ENCODE data around the gene FBXO15.

The FBXO15 gene

GRCh38 chr18:74110149-74110548 is 37.5 kb downstream of the FBXO15 start:
- no peak for DNase-seq

- DNase-seq: no peak
These were observed 39.2 kb downstream of the FBXO15 start for GRCh38 chr18:74108460-74108859.

- DNase-seq: no peak
These were observed 49.8 kb downstream of the FBXO15 start for GRCh38 chr18:74097803-74098202.

GRCh38 chr18:74092922-74093321 is 54.7 kb downstream of the FBXO15 start:
- no peak for DNase-seq

- no peak for DNase-seq
These were observed 63.3 kb downstream of the FBXO15 start for GRCh38 chr18:74084184-74084855.

GRCh38 chr18:74083557-74083952 is 64.1 kb downstream of the FBXO15 start:
- no peak for DNase-seq

DNA sequence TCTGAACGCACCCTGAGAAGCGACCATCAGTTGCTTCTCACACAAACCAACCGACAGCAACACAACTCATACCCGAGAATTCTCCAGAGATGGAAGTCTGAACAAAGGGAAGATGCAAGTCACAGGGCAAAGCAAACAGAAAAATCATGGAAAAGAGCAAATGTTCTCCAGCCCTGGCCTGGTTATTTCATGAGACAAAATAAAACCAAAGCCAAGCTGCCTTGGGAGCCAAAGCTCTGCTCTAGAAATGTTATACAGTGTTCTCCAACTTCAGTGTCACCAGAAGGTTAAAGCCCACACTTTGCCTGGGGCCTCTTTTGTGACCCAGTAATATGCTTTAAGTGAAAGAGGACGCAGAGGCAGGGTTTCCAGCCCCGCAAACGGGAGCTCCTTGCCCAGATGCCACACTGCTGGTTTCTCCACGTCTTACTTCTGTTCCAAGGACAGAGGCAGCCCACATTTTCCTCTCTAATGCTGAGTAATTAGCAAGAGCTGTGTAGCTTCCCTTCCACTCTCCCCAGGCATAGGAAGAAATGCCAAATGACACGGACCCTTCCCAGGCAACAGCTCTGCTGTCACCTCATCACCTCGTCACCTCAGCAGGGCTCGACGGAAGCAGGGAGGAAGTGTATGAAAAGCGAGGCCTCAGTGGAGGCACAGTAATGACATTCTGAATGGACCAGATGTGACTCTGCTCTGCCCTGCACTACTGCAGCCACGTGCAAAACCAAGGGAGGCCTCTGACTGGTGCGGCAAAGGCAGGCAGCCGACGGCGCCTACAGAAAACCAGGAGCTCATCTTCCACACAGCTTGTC is 64.7 kb downstream of the FBXO15 start:
- DNase-seq: peak; percentile 8

- peak; percentile 51 for DNase-seq
These were observed 65.5 kb downstream of the FBXO15 start for GRCh38 chr18:74081966-74082741.

DNA sequence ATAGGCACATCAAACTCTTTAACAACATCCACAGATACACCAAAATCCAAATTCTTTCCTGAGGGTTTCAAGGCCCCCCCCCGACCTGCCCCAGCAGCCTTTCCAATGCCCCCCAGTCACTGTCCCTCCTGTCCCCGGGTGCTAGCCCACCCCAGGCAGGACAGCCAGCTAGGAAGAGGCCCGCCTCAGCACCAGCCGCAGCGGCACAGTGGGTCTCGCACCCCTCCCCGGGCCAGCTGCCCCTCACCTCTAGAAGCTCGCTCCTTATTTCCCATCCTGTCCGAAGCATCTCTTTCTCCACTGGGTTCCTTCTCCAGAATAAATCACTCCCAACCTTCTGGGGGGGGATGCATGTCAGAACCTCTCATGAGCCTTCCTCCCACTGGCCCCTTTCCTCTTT is 69.4 kb downstream of the FBXO15 start:
- no peak for DNase-seq

DNA sequence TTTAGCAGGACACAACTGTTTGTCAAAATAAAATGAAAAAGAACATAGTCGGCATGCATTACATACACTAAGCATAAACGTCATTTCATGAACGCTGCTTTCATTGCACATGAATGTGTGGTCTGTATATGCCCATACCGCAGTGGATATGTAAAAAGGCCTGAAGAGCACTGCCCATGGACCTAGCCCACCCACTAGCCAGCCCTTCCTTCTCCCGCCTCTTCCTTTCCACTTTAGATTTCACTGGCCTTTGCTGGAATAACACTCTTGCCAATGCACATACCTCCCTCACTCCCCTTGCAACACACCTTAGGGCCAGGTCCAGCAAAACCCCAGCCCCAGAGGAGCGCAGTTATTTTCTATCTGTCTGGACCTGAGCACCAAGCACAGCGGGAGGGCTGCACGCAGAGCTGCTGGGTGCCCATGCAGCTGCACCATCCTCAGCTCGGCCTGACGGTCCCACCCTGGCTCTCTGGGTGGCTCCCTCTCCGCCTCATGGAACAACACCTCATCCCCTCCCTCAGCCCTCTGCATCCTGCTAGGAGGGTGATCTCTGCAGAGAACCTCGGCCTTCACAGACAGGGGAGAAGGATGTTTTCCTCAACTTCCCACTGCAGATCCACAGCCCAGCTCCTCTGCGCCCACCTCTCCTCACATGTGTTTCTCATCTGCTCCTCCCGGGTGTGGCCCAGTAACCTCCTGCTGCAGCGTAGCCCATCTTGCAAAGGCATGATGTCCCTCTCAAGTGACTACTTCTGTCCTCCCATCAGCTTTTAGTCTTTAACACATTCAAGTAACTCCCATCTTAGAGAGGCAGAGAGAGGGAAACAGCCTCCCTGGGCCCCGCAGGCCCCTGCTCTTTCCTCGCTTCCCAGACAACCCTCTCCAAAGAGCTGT is 72.7 kb downstream of the FBXO15 start:
- no peak for DNase-seq

DNA sequence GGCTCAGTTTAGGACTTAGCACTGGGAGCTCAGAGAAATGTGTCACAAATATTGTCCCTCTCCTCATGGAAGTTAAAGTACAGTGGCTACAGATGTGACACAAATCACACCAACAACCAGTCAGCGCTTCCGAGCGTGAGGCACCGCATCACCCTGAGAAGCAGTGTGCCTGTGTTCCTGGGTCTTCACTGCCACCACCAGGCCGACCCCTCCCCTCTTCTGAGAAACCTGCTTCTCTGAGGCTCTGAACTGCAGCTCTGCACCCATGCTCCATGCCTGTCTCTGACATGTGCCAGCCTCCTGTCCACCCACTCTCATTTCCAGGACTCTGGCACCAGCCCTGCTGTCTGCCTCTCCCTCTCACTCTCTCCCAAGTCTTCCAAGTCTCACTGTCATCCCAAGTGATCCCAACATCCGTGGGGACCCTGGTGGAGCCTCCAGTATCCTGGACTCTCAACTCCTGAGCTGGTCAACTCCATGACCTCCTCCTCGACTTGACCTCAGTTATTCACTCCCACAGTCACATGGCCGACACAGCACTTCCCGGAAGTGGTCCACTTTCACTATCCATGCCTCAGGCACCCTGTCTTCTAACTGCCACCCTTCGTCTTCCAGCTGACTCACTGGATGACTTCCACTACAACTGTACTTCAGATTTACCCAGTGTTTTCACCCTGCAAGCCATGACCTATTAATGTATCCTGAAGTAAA is 73.5 kb downstream of the FBXO15 start:
- DNase-seq: no peak

- DNase-seq: no peak
These were observed 78.2 kb downstream of the FBXO15 start for GRCh38 chr18:74069178-74070050.

GRCh38 chr18:74068296-74068695 is 79.3 kb downstream of the FBXO15 start:
- no peak for DNase-seq

DNA sequence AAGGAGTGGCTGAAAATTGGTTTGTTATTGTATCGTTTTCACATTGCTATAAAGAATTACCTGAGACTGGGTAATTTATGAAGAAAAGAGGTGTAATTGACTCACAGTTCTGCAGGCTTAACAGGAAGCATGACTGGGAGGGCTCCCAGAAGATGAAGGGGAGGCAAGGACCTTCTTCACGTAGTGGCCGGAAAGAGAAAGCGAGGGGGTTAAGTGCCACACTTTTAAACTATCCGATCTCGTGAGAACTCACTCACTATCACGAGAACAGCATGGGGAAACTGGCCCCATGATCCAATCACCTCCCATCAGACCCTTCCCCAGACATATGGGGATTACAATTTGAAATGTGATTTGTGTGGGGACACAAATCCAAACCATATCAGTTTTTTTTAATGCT is 81.6 kb downstream of the FBXO15 start:
- no peak for DNase-seq

DNA sequence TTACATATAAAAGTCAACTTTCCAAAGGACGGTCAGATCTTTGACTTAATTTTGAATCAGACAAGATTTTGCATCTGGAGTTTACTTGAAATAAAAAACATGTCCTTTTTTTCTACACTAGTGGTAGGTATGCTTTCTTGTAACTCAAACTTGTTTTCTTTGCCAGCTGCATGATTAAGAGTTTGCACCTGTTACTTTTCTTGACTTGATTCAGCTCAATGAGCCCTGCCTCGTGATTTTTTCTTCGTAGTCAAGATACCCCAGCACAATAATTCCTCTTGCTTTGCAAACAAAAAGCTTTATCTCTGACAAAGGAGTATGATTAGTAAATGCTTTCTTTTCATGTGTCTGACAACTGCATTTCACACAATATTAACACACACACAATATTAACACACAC is 82.3 kb downstream of the FBXO15 start:
- no peak for DNase-seq

DNA sequence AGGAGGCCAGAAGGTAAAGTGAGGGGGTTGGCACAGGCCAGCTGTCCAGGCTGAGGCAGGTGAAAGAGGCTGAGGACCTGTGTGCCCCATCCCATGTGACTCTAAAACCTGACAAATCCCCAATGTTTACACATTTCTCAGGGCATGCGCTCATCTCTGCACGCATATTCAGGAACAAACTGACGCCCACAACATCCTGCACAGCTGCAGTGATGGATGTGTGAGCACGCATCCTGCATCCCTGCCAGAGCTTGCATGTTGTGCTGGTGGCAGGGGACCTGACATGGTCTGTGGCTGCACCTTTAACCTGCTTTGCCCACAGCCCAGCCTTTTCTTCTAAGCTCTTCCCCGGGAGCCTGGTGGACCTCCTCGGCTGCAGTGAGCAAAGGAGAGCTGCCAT is 83.1 kb downstream of the FBXO15 start:
- DNase-seq: no peak

- no peak for DNase-seq
These were observed 84.1 kb downstream of the FBXO15 start for GRCh38 chr18:74063557-74063956.

DNA sequence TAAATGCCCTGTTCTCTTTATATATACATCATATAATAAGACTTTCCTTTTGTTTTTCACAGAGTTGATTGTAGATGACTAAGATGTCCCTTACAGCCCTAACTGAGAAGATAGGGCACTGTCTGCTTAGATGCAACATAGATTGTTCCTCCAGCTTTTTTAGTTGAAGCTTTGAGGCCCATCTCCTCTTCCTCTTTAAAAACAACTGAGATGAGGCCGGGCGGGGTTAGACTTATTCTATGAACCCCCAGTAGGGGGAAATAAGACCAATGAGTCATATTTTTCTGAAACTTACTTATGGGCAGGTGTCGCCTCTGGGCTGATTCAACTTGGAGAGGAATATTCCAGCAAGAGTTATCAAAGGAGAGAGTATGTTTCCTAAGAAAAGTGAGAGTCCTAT is 84.6 kb downstream of the FBXO15 start:
- no peak for DNase-seq

DNA sequence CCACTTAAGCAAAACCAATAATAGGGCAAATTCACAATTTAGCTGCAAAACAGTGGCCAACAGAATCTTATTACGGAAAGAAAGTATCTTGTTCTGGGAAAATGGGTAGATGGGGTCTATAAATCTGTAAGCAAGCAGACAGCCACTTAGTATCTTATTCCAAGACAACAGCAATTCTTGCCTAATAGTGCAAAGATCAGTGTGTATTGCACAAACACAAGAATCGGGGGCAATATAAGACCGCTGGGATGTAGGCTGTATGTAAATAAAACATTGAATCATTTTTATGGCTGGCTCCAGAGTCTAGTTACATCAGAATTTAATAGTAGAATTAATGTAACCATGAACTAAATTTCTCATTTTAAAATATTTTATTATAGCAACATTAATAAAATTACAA is 85.6 kb downstream of the FBXO15 start:
- DNase-seq: no peak

- no peak for DNase-seq
These were observed 87.1 kb downstream of the FBXO15 start for GRCh38 chr18:74060579-74060978.

GRCh38 chr18:74050807-74051206 is 96.8 kb downstream of the FBXO15 start:
- DNase-seq: no peak
